Measurements from ENCODE around the gene IQGAP3. TPM values are rescaled to one million over a fixed set of nuclear protein-coding genes. Genes with fewer than 3 reads are reported as not detected.

IQGAP3 gene
- total RNA-seq, 2 donors from 2014 or later = 28.6 to 36.9 TPM

- no peak overlapping the region for H3K27ac ChIP-seq (ENCODE audit: low read depth, low read length)
- H3K9me3 Mint-ChIP-seq = no peaks in the 10 kb centered on the region
- no peaks in the 10 kb centered on the region for H3K9me3 ChIP-seq (ENCODE audit: control insufficient read depth, low read length)
- H3K9ac ChIP-seq (ENCODE audit: extremely low read depth, low read length, poor library complexity, severe bottlenecking) = no peak overlapping the region
- H3K4me3 Mint-ChIP-seq = no peak overlapping the region
- peak overlapping the region; percentile 10 for H3K27ac Mint-ChIP-seq
- peak; percentile 93 for DNase-seq
- peaks cover 29% of the 10 kb centered on the region for H3K36me3 ChIP-seq (ENCODE audit: control insufficient read depth, insufficient read depth, low read length)
- peaks cover 46% of the 10 kb centered on the region for H3K36me3 Mint-ChIP-seq (ENCODE audit: low read depth)
- peaks cover 2% of the 10 kb centered on the region for H3K4me1 ChIP-seq (ENCODE audit: control insufficient read depth, insufficient read depth, low read length)
- H3K4me1 Mint-ChIP-seq = peaks cover 10% of the 10 kb centered on the region
- 51 to 56% methylated on average over 20 to 34 of the region's 34 CpGs for WGBS, 2 experiments (ENCODE audit: insufficient coverage in 1 of 2, insufficient read length in 1 of 2)
- no peaks in the 10 kb centered on the region for H3K27me3 Mint-ChIP-seq (ENCODE audit: insufficient read depth)
- H3K4me3 ChIP-seq (ENCODE audit: low read length) = no peak overlapping the region
- no peaks in the 10 kb centered on the region for H3K27me3 ChIP-seq (ENCODE audit: control insufficient read depth, insufficient read depth, low read length, poor library complexity, severe bottlenecking)
- peak; percentile 87 for TF ChIP-seq CTCF (conservative IDR thresholded peaks at IDR 0.05)
These were observed 91.8 kb downstream of the IQGAP3 start for GRCh38 chr1:156480411-156481192.

GRCh38 chr1:156480016-156480370 lies 92.4 kb downstream of the IQGAP3 start:
- TF ChIP-seq CTCF (conservative IDR thresholded peaks at IDR 0.05) = peak; percentile 60
- Mint-ChIP-seq H3K27ac (no peak overlapping the region), H3K4me3 (no peak overlapping the region), H3K9me3 (no peaks in the 10 kb centered on the region), H3K4me1 (peaks cover 10% of the 10 kb centered on the region), H3K27me3 (ENCODE audit: insufficient read depth) (no peaks in the 10 kb centered on the region), H3K36me3 (ENCODE audit: low read depth) (peaks cover 48% of the 10 kb centered on the region)
- H3K36me3 ChIP-seq (ENCODE audit: control insufficient read depth, insufficient read depth, low read length) = peaks cover 29% of the 10 kb centered on the region
- H3K4me3 ChIP-seq (ENCODE audit: low read length) = no peak overlapping the region
- H3K4me1 ChIP-seq (ENCODE audit: control insufficient read depth, insufficient read depth, low read length) = peaks cover 2% of the 10 kb centered on the region
- no peak overlapping the region for H3K27ac ChIP-seq (ENCODE audit: low read depth, low read length)
- no peaks in the 10 kb centered on the region for H3K27me3 ChIP-seq (ENCODE audit: control insufficient read depth, insufficient read depth, low read length, poor library complexity, severe bottlenecking)
- H3K9me3 ChIP-seq (ENCODE audit: control insufficient read depth, low read length) = no peaks in the 10 kb centered on the region
- WGBS, 2 experiments (ENCODE audit: insufficient coverage in 1 of 2, insufficient read length in 1 of 2) = 69 to 79% methylated on average over 3 to 4 of the region's 4 CpGs
- H3K9ac ChIP-seq (ENCODE audit: extremely low read depth, low read length, poor library complexity, severe bottlenecking) = no peak overlapping the region
- peak; percentile 76 for DNase-seq

- Histone ChIP-seq H3K4me1 (ENCODE audit: control insufficient read depth, insufficient read depth, low read length) (peaks cover 2% of the 10 kb centered on the region), H3K36me3 (ENCODE audit: control insufficient read depth, insufficient read depth, low read length) (peaks cover 31% of the 10 kb centered on the region), H3K9me3 (ENCODE audit: control insufficient read depth, low read length) (no peaks in the 10 kb centered on the region), H3K27ac (ENCODE audit: low read depth, low read length) (no peak overlapping the region), H3K9ac (ENCODE audit: extremely low read depth, low read length, poor library complexity, severe bottlenecking) (no peak overlapping the region), H3K27me3 (ENCODE audit: control insufficient read depth, insufficient read depth, low read length, poor library complexity, severe bottlenecking) (no peaks in the 10 kb centered on the region), H3K4me3 (ENCODE audit: low read length) (no peak overlapping the region)
- Mint-ChIP-seq H3K27me3 (ENCODE audit: insufficient read depth) (no peaks in the 10 kb centered on the region), H3K9me3 (no peaks in the 10 kb centered on the region), H3K4me3 (no peak overlapping the region), H3K4me1 (peaks cover 10% of the 10 kb centered on the region), H3K36me3 (ENCODE audit: low read depth) (peaks cover 48% of the 10 kb centered on the region), H3K27ac (no peak overlapping the region)
- WGBS, 2 experiments (ENCODE audit: insufficient coverage in 1 of 2, insufficient read length in 1 of 2) = 89 to 92% methylated on average over 3 to 14 of the region's 15 CpGs
- DNase-seq = no peak
- no peak for TF ChIP-seq CTCF (conservative IDR thresholded peaks at IDR 0.05)
These were observed 93.0 kb downstream of the IQGAP3 start for GRCh38 chr1:156479093-156480015.

Data from endodermal cell (in vitro differentiated cells).